GM19324 (cell line): Measurements from ENCODE around the gene OR8B3.

ENCODE experiments used
- ATAC-seq: cut with Tn5 transposase; IDR thresholded peaks from one replicate; pipeline ENCODE4 v1.9.1; 2021; ENCODE audit warnings: mild to moderate bottlenecking, moderate library complexity; ENCODE audit not compliant: unreplicated experiment, low FRiP score

The OR8B3 gene

DNA sequence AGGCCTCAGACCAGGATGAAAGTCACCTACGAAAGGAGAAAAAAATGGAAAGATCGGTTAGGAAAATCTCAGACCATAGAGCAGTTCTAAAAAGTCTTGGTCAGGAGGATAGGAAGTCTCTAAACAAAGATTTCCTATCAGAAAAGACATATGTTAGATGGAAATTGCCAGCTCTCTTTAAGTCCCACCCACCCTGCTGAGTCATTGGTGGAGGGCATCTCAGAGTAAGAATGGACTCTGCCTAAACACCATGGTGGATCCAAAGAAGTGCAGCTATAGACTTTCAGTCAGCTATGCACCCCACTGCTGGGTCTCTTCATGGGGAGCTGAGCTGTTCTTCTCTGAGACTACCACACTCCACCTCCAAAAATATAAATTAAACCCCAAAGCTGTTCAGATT lies 18.2 kb downstream of the OR8B3 start:
- ATAC-seq: no peak

DNA sequence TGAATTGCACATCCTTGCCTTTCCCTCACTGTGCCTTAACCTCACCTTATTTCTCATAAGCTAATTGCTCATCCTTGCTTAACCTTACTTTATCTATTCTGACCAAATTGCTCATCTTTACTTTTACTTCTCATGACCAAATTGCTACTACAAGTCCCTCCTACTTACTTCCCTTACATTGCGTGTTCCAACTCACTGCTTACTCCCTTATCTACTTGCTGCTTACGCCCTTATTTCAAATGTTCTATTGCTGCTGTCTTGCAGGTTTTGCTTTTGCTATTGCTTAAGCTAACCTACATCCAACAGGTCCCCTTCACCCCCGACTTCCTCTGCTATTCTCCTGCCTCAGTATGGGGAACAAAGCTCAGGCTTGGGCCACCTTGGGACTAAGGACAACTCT lies 22.5 kb downstream of the OR8B3 start:
- ATAC-seq: no peak

DNA sequence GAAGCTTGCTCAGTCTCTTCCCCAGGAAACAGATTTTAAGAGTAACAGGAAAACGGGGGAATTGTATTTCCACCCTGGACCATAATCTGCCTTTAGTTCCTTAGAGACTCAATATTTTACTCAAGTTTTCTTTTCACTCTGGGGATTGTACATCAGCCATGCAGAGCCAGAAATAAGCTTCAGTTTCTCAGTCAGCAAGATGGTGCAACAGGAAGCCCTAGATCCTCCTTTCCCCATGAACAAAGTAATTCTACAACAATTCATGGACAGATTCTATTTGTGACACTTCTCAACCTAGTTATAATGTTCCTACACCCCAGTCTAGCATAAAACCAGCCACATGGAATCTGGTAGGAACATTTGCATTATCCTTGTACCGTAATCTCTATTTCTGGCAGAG lies 39.3 kb downstream of the OR8B3 start:
- ATAC-seq: no peak

DNA sequence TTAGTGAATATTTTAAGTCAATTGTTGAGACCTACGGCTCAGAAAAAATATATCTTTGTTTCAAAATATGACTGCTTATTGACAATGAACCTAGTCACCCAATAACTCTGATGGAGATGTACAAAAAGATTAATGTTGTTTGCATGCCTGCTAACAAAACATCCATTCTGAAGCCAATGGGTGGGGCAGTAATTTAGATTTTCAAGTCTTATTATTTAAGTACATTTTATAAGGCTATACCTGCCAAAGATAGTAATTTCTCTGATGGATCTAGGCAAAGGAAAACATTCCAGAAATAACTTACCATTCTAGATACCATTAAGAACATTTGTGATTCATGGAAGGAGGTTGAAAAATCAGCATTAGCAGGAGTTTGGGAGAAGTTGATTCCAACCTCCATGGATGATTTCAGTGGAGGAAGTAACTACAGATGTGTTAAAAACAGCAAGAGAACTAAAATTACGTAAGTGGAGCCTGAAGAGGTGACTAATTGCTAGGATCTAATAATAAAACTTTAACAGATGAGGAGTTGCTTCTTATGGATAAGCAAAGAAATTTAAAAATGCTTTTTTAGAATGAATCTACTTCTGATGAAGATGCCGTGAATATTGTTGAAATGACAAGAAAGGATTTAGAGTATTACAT lies 52.4 kb downstream of the OR8B3 start:
- ATAC-seq: no peak
